K562 (cell line): ENCODE data around the gene TMIGD2. TPM values are rescaled to one million over a fixed set of nuclear protein-coding genes. Genes with fewer than 3 reads are reported as not detected.

Source experiments
- AFF4 ChIP-seq: sonication (generic); formaldehyde crosslinking; IDR thresholded peaks from 2 replicates; pipeline ENCODE4 v1.8.0; 2023; ENCODE audit warnings: mild to moderate bottlenecking, missing genetic modification reagents
- CREB3L1 ChIP-seq: fragments of 450-650 bp; IDR thresholded peaks from 2 replicates; pipeline ENCODE4 v1.6.1; 2014; ENCODE audit warnings: low read depth, mild to moderate bottlenecking, moderate library complexity, borderline replicate concordance
- GABPB2 ChIP-seq: fragments of 250-450 bp; sonication (Bioruptor Pico); conservative IDR thresholded peaks from 2 replicates; pipeline ENCODE4 v1.5.1; 2021; ENCODE audit warnings: mild to moderate bottlenecking
- POLR3A ChIP-seq: IDR thresholded peaks from 2 replicates; pipeline ENCODE4 v1.6.1; 2011; ENCODE audit warnings: borderline replicate concordance, mild to moderate bottlenecking, moderate library complexity; ENCODE audit not compliant: insufficient read length, insufficient read depth; ENCODE audit errors: extremely low read depth
- SRSF3 ChIP-seq: fragments of 200-400 bp; formaldehyde crosslinking; IDR thresholded peaks from 2 replicates; pipeline ENCODE4 v1.6.1; 2016; ENCODE audit warnings: mild to moderate bottlenecking, low read length, moderate library complexity; ENCODE audit not compliant: insufficient read depth
- SRSF9 ChIP-seq: fragments of 200-400 bp; formaldehyde crosslinking; IDR thresholded peaks from 2 replicates; pipeline ENCODE4 v1.6.1; 2017; ENCODE audit warnings: low read depth, low read length, borderline replicate concordance
- TRIM28 ChIP-seq: fragments of 450-650 bp; IDR thresholded peaks from 2 replicates; pipeline ENCODE4 v1.6.1; 2017
- ZNF165 ChIP-seq: fragments of 250-450 bp; sonication (Bioruptor Pico); IDR thresholded peaks from 2 replicates; pipeline ENCODE4 v1.4.0; 2020; ENCODE audit warnings: borderline replicate concordance
- ZNF316 ChIP-seq: fragments of 450-650 bp; IDR thresholded peaks from 2 replicates; pipeline ENCODE4 v1.6.1; 2016
- ZNF511 ChIP-seq: sonication (generic); formaldehyde crosslinking; IDR thresholded peaks from 2 replicates; pipeline ENCODE4 v1.8.0; 2022; ENCODE audit warnings: mild to moderate bottlenecking, missing genetic modification reagents
- ZNF77 ChIP-seq: fragments of 250-450 bp; sonication (Bioruptor Pico); IDR thresholded peaks from 2 replicates; pipeline ENCODE4 v1.5.0; 2020
- ZNF778 ChIP-seq: fragments of 450-650 bp; formaldehyde crosslinking; IDR thresholded peaks from 2 replicates; pipeline ENCODE4 v1.4.0; 2020; ENCODE audit warnings: mild to moderate bottlenecking, moderate library complexity
- polyA plus RNA-seq, 8 experiments: library from polyadenylated mRNA; depleted of rRNA in 4 of 8; stranded (reverse) in 5 of 8; unstranded in 3 of 8; fragments of >200 nt; fragmentation: Nextera tagmentation in 2 of 8; fragmentation: Illumina TruSeq in 1 of 8; extraction: Ambion mirVana in 2 of 8; extraction: Trizol in 1 of 8; gene quantifications; 2 replicates each; pipeline versions ENCODE4 v1.2.1 to v1.2.3, GENCODE V29; 2011 to 2014; ENCODE audit warnings: inconsistent platforms in 1 of 8, missing spikeins in 1 of 8
- total RNA-seq, 7 experiments: library from RNA; depleted of rRNA in 6 of 7; stranded (reverse); fragments of >200 nt in 6 of 7; fragmentation: Illumina TruSeq in 2 of 7; extraction: Trizol in 2 of 7; gene quantifications; 2 replicates each; pipeline versions ENCODE4 v1.2.1 to v1.2.3, GENCODE V29; 2011 to 2021; ENCODE audit warnings: low replicate concordance in 1 of 7
- TF ChIP-seq, protein P1 (sequence below): fragments of 250-450 bp; sonication (Bioruptor Pico); IDR thresholded peaks from 2 replicates; pipeline ENCODE4 v1.8.0; 2022; ENCODE audit warnings: inconsistent platforms

The TMIGD2 gene
- total and polyA plus RNA-seq, 9 of the 15 experiments (the other 6 are each of a cell fraction or from before 2014, with no cell fraction given), result not detected

DNA sequence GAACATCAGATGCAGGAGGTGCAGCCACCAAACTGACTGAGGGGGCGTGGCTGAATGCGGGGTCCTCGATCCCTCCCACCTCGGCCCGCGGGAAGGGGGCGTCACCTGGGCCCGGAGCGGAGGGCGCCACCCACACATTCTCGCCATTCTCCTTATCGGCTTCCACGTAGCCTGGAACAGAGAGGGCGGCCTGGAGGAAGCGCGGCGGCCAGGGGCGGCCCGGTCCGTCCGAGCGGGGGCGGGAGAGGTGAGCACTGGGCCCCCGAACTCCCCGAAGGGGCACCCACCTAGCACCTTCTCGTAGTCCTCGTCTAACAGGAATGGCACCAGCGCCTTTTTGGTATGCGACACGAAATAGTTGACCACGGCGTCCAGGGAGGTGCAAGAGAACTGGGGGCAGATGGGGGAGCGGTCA lies 24.7 kb upstream of the TMIGD2 start (continued):
- TF ChIP-seq ZNF165 (no peak), SRSF3 (no peak), ZNF77 (no peak), GABPB2 (CRISPR knock-in tag) (no peak), AFF4 (no peak), SRSF9 (no peak), ZNF778 (CRISPR knock-in tag) (no peak), POLR3A (no peak), ZNF316 (no peak), TRIM28 (no peak), CREB3L1 (peak; percentile 90), ZNF511 (no peak)
- TF ChIP-seq, protein P1, sequence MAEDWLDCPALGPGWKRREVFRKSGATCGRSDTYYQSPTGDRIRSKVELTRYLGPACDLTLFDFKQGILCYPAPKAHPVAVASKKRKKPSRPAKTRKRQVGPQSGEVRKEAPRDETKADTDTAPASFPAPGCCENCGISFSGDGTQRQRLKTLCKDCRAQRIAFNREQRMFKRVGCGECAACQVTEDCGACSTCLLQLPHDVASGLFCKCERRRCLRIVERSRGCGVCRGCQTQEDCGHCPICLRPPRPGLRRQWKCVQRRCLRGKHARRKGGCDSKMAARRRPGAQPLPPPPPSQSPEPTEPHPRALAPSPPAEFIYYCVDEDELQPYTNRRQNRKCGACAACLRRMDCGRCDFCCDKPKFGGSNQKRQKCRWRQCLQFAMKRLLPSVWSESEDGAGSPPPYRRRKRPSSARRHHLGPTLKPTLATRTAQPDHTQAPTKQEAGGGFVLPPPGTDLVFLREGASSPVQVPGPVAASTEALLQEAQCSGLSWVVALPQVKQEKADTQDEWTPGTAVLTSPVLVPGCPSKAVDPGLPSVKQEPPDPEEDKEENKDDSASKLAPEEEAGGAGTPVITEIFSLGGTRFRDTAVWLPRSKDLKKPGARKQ, result no peak
